H9 (cell line): ENCODE data around the gene VCPKMT. TPM values are rescaled to one million over a fixed set of nuclear protein-coding genes. Genes with fewer than 3 reads are reported as not detected.

Source experiments
- DNase-seq: peaks from one replicate; pipeline ENCODE4 v3.0.0-alpha.2; 2017
- H2AFZ ChIP-seq: one replicate; pipeline ENCODE4 v1.6.1; 2013; ENCODE audit warnings: mild to moderate bottlenecking, low read length, control low read depth, moderate library complexity
- H2AK5ac ChIP-seq: 2 replicates; pipeline ENCODE4 v1.6.1; 2013; ENCODE audit warnings: low read length, control low read depth, mixed read lengths; ENCODE audit not compliant: insufficient read length
- H2BK120ac ChIP-seq: one replicate; pipeline ENCODE4 v1.6.1; 2013; ENCODE audit warnings: low read depth, mild to moderate bottlenecking, low read length, control low read depth, inconsistent platforms; ENCODE audit not compliant: poor library complexity, severe bottlenecking
- H2BK12ac ChIP-seq: 2 replicates; pipeline ENCODE4 v1.6.1; 2013; ENCODE audit warnings: low read length, control low read depth, mixed read lengths, low read depth; ENCODE audit not compliant: insufficient read length
- H2BK15ac ChIP-seq: 2 replicates; pipeline ENCODE4 v1.6.1; 2013; ENCODE audit warnings: low read depth, low read length, control low read depth
- H2BK20ac ChIP-seq: one replicate; pipeline ENCODE4 v1.6.1; 2013; ENCODE audit warnings: low read depth, mild to moderate bottlenecking, low read length, control low read depth, inconsistent platforms; ENCODE audit not compliant: poor library complexity, severe bottlenecking
- H2BK5ac ChIP-seq: 2 replicates; pipeline ENCODE4 v1.6.1; 2013; ENCODE audit warnings: low read length, control low read depth, mixed read lengths; ENCODE audit not compliant: insufficient read length
- H3K14ac ChIP-seq: 2 replicates; pipeline ENCODE4 v1.6.1; 2013; ENCODE audit warnings: low read length, control low read depth; ENCODE audit not compliant: insufficient read depth
- H3K18ac ChIP-seq: 2 replicates; pipeline ENCODE4 v1.6.1; 2013; ENCODE audit warnings: low read depth, mild to moderate bottlenecking, mixed read lengths, low read length, control low read depth; ENCODE audit not compliant: insufficient read length
- H3K23ac ChIP-seq: 2 replicates; pipeline ENCODE4 v1.6.1; 2013; ENCODE audit warnings: low read length, control low read depth, mixed read lengths, low read depth; ENCODE audit not compliant: insufficient read length
- H3K23me2 ChIP-seq: 2 replicates; pipeline ENCODE4 v1.6.1; 2013; ENCODE audit warnings: low read depth, mild to moderate bottlenecking, mixed read lengths, low read length, control low read depth; ENCODE audit not compliant: insufficient read length, poor library complexity, severe bottlenecking
- H3K27ac ChIP-seq: 2 replicates; pipeline ENCODE4 v1.5.1; 2013; ENCODE audit warnings: low read length, control low read depth, mixed read lengths, low read depth; ENCODE audit not compliant: insufficient read length
- H3K27me3 ChIP-seq: 2 replicates; pipeline ENCODE4 v1.6.1; 2013; ENCODE audit warnings: low read length, control low read depth, inconsistent platforms; ENCODE audit not compliant: insufficient read depth
- H3K4ac ChIP-seq: 2 replicates; pipeline ENCODE4 v1.6.1; 2013; ENCODE audit warnings: low read depth, mild to moderate bottlenecking, control low read depth, inconsistent platforms, low read length, moderate library complexity
- H3K4me1 ChIP-seq: 2 replicates; pipeline ENCODE4 v1.6.1; 2013; ENCODE audit warnings: low read length, control low read depth, inconsistent platforms; ENCODE audit not compliant: insufficient read depth
- H3K4me2 ChIP-seq: 2 replicates; pipeline ENCODE4 v1.6.1; 2013; ENCODE audit warnings: low read length, control low read depth, mixed read lengths; ENCODE audit not compliant: insufficient read length, insufficient read depth
- H3K56ac ChIP-seq: 2 replicates; pipeline ENCODE4 v1.6.1; 2013; ENCODE audit warnings: low read depth, mild to moderate bottlenecking, mixed read lengths, low read length, control low read depth; ENCODE audit not compliant: insufficient read length
- H3K79me1 ChIP-seq: 2 replicates; pipeline ENCODE4 v1.6.1; 2013; ENCODE audit warnings: low read depth, mild to moderate bottlenecking, moderate library complexity, low read length, control low read depth, inconsistent platforms; ENCODE audit not compliant: insufficient read depth, poor library complexity, severe bottlenecking
- H3K79me2 ChIP-seq: 2 replicates; pipeline ENCODE4 v1.6.1; 2013; ENCODE audit warnings: low read length, control low read depth, inconsistent platforms; ENCODE audit not compliant: insufficient read depth
- H3K9ac ChIP-seq: 2 replicates; pipeline ENCODE4 v1.6.1; 2013; ENCODE audit warnings: low read length, control low read depth, mixed read lengths; ENCODE audit not compliant: insufficient read length; ENCODE audit errors: extremely low read depth
- H3K9me3 ChIP-seq: one replicate; pipeline ENCODE4 v1.6.1; 2013; ENCODE audit warnings: low read depth, low read length, inconsistent platforms; ENCODE audit not compliant: control insufficient read depth
- H3T11ph ChIP-seq: one replicate; pipeline ENCODE4 v1.6.1; 2013; ENCODE audit warnings: mild to moderate bottlenecking, low read length, control low read depth, inconsistent platforms
- H4K20me1 ChIP-seq: one replicate; pipeline ENCODE4 v1.6.1; 2013; ENCODE audit not compliant: control insufficient read depth, insufficient read length, insufficient read depth
- H4K5ac ChIP-seq: 2 replicates; pipeline ENCODE4 v1.6.1; 2013; ENCODE audit warnings: low read depth, mild to moderate bottlenecking, mixed read lengths, low read length, control low read depth; ENCODE audit not compliant: insufficient read length
- H4K8ac ChIP-seq: replicated peaks from 2 replicates; pipeline ENCODE4 v1.6.1; 2013; ENCODE audit warnings: low read length, control low read depth, mixed read lengths, low read depth; ENCODE audit not compliant: insufficient read length
- H4K91ac ChIP-seq: 2 replicates; pipeline ENCODE4 v1.6.1; 2013; ENCODE audit warnings: low read depth, mild to moderate bottlenecking, moderate library complexity, mixed read lengths, low read length, control low read depth; ENCODE audit not compliant: insufficient read length
- H3K27ac Mint-ChIP-seq, 3 experiments: 2 replicates in 2 of 3; 3 replicates in 1 of 3; pipeline ENCODE4 v1.8.0; 2020 to 2021; ENCODE audit warnings: mixed read lengths in 3 of 3, mild to moderate bottlenecking in 1 of 3, moderate library complexity in 1 of 3
- H3K27me3 Mint-ChIP-seq: 2 replicates; pipeline ENCODE4 v1.8.0; 2021; ENCODE audit warnings: low read depth, mild to moderate bottlenecking, moderate library complexity, mixed read lengths
- H3K36me3 Mint-ChIP-seq, 3 experiments: 2 replicates in 2 of 3; 3 replicates in 1 of 3; pipeline ENCODE4 v1.8.0; 2020 to 2021; ENCODE audit warnings: low read depth in 3 of 3, mixed read lengths in 3 of 3; ENCODE audit not compliant: insufficient read depth in 1 of 3
- H3K4me1 Mint-ChIP-seq, 2 experiments: 2 replicates each; pipeline ENCODE4 v1.8.0; 2020; ENCODE audit warnings: mixed read lengths in 2 of 2
- H3K4me3 Mint-ChIP-seq, 2 experiments: 2 replicates in 1 of 2; 3 replicates in 1 of 2; pipeline ENCODE4 v1.8.0; 2020 to 2021; ENCODE audit warnings: mild to moderate bottlenecking in 2 of 2, mixed read lengths in 2 of 2, moderate library complexity in 1 of 2
- H3K9me3 Mint-ChIP-seq, 2 experiments: 2 replicates in 1 of 2; 3 replicates in 1 of 2; pipeline ENCODE4 v1.8.0; 2020; ENCODE audit warnings: mild to moderate bottlenecking in 2 of 2, mixed read lengths in 2 of 2, moderate library complexity in 1 of 2
- CTCF ChIP-seq: fragments of 200-600 bp; sonication (generic); conservative IDR thresholded peaks from 3 replicates; pipeline ENCODE4 v1.8.0; 2021; ENCODE audit warnings: antibody characterized with exemption, mild to moderate bottlenecking
- WGBS: extraction: QIAGEN DNeasy Blood & Tissue Kit; methylation state at CpG from one replicate; pipeline ENCODE4 v1.1.7; 2013; ENCODE audit warnings: missing lambda C conversion rate, low lambda C conversion rate, mixed read lengths; ENCODE audit not compliant: insufficient read length; ENCODE audit errors: extremely low coverage; 5-methylcytosine and 5-hydroxymethylcytosine counted together
- total RNA-seq: library from RNA; stranded (reverse); gene quantifications from 2 replicates; pipeline ENCODE4 v1.2.1, GENCODE V29; 2021

VCPKMT gene
- total RNA-seq, 1 experiment from 2014 or later = 13.7 TPM

GRCh38 chr14:50082784-50083466 lies 33.4 kb downstream of the VCPKMT start:
- Histone ChIP-seq H3K9ac (no peak overlapping the region), H3T11ph (no peak overlapping the region), H3K14ac (no peak overlapping the region), H3K27me3 (no peaks in the 10 kb centered on the region), H2BK20ac (no peak overlapping the region), H3K23me2 (no peaks in the 10 kb centered on the region), H3K79me2 (no peaks in the 10 kb centered on the region), H3K56ac (no peak overlapping the region), H3K9me3 (no peaks in the 10 kb centered on the region), H3K4ac (no peak overlapping the region), H4K5ac (no peak overlapping the region), H3K79me1 (no peaks in the 10 kb centered on the region), H2BK12ac (no peak overlapping the region), H2AFZ (no peak overlapping the region), H3K4me2 (no peak overlapping the region), H3K23ac (no peak overlapping the region), H4K8ac (no peak overlapping the region), H2BK15ac (no peak overlapping the region), H3K27ac (no peak overlapping the region), H2BK120ac (no peak overlapping the region), H2BK5ac (no peak overlapping the region), H3K4me1 (no peaks in the 10 kb centered on the region), H2AK5ac (no peak overlapping the region), H4K20me1 (no peaks in the 10 kb centered on the region), H4K91ac (no peak overlapping the region), H3K18ac (no peak overlapping the region)
- no CpG with 5 or more reads among the region's 10 CpGs for WGBS
- H3K36me3 Mint-ChIP-seq = no peaks in the 10 kb centered on the region
- DNase-seq = no peak
- peaks cover 4% of the 10 kb centered on the region in 2 experiments for H3K4me1 Mint-ChIP-seq
- H3K9me3 Mint-ChIP-seq = no peaks in the 10 kb centered on the region; a peak in 1 of 5 replicates
- TF ChIP-seq CTCF = no peak
- H3K27ac Mint-ChIP-seq = no peak overlapping the region; a peak in 1 of 7 replicates
- H3K4me3 Mint-ChIP-seq = no peak overlapping the region; a peak in 1 of 5 replicates
- H3K27me3 Mint-ChIP-seq = peaks cover 2% of the 10 kb centered on the region; the same call in 1 of the 2 replicates
